GM19467 (cell line): Measurements from ENCODE around the gene LRRC1.

Source experiments
- ATAC-seq: cut with Tn5 transposase; IDR thresholded peaks from one replicate; pipeline ENCODE4 v1.9.1; 2021; ENCODE audit warnings: mild to moderate bottlenecking, moderate library complexity; ENCODE audit not compliant: unreplicated experiment

Gene LRRC1

GRCh38 chr6:53813801-53814200, 19.0 kb downstream of the LRRC1 start:
- no peak for ATAC-seq

GRCh38 chr6:53814353-53814752, 19.5 kb downstream of the LRRC1 start:
- ATAC-seq: no peak

GRCh38 chr6:53815381-53816119, 20.7 kb downstream of the LRRC1 start:
- ATAC-seq: no peak

GRCh38 chr6:53818858-53819609, 24.2 kb downstream of the LRRC1 start:
- ATAC-seq: no peak

- no peak for ATAC-seq
Measured at GRCh38 chr6:53822401-53823125, 27.8 kb downstream of the LRRC1 start.

- no peak for ATAC-seq
Measured at GRCh38 chr6:53824714-53825113, 29.9 kb downstream of the LRRC1 start.

- ATAC-seq: no peak
Measured at GRCh38 chr6:53825532-53826321, 30.9 kb downstream of the LRRC1 start.

GRCh38 chr6:53827531-53827930, 32.7 kb downstream of the LRRC1 start:
- no peak for ATAC-seq

GRCh38 chr6:53828215-53828614, 33.4 kb downstream of the LRRC1 start:
- no peak for ATAC-seq

- ATAC-seq: no peak
Measured at GRCh38 chr6:53828966-53829697, 34.3 kb downstream of the LRRC1 start.

- no peak for ATAC-seq
Measured at GRCh38 chr6:53829698-53830221, 35.0 kb downstream of the LRRC1 start.

GRCh38 chr6:53830366-53830765, 35.6 kb downstream of the LRRC1 start:
- no peak for ATAC-seq

- no peak for ATAC-seq
Measured at GRCh38 chr6:53831081-53831869, 36.5 kb downstream of the LRRC1 start.

- no peak for ATAC-seq
Measured at GRCh38 chr6:53831936-53832660, 37.3 kb downstream of the LRRC1 start.

- no peak for ATAC-seq
Measured at GRCh38 chr6:53833155-53833554, 38.4 kb downstream of the LRRC1 start.

- no peak for ATAC-seq
Measured at GRCh38 chr6:53834132-53834531, 39.3 kb downstream of the LRRC1 start.

GRCh38 chr6:53837865-53838769, 43.3 kb downstream of the LRRC1 start:
- no peak for ATAC-seq

- ATAC-seq: no peak
Measured at GRCh38 chr6:53840027-53840426, 45.2 kb downstream of the LRRC1 start.
